ENCODE results near the gene AMIGO1. TPM values are rescaled to one million over a fixed set of nuclear protein-coding genes. Genes with fewer than 3 reads are reported as not detected.
A peak's percentile ranks its signal among the peaks of the same experiment; 100 is the strongest.

AMIGO1 gene
- polyA plus RNA-seq, 3 donors, result 0.05 to 0.26 (median 0.07) TPM

GRCh38 chr1:109485001-109485400 is 24.5 kb downstream of the AMIGO1 start:
- no peaks in the 10 kb centered on the region for H4K20me1 ChIP-seq (ENCODE audit: insufficient read depth, low read length)
- no peak overlapping the region for H3K9ac ChIP-seq (ENCODE audit: insufficient read depth, low read length, poor library complexity, severe bottlenecking)
- DNase-seq, result no peak
- H3K4me3 ChIP-seq (replicated peaks in 1 of 3; ENCODE audit: low read depth in 2 of 3, low read length in 3 of 3), result peak overlapping the region in 1 of 3 experiments; percentile 93
- no peak overlapping the region for H3K27ac ChIP-seq (ENCODE audit: low read depth in 1 of 2, low read length in 2 of 2)
- H3K79me2 ChIP-seq (ENCODE audit: insufficient read depth, low read length), result no peaks in the 10 kb centered on the region
- H3K4me1 ChIP-seq (ENCODE audit: control insufficient read depth in 1 of 2, insufficient read depth in 2 of 2, low read length in 2 of 2), result peaks cover 16 to 19% of the 10 kb centered on the region in 2 donors
- TF ChIP-seq, protein P1, sequence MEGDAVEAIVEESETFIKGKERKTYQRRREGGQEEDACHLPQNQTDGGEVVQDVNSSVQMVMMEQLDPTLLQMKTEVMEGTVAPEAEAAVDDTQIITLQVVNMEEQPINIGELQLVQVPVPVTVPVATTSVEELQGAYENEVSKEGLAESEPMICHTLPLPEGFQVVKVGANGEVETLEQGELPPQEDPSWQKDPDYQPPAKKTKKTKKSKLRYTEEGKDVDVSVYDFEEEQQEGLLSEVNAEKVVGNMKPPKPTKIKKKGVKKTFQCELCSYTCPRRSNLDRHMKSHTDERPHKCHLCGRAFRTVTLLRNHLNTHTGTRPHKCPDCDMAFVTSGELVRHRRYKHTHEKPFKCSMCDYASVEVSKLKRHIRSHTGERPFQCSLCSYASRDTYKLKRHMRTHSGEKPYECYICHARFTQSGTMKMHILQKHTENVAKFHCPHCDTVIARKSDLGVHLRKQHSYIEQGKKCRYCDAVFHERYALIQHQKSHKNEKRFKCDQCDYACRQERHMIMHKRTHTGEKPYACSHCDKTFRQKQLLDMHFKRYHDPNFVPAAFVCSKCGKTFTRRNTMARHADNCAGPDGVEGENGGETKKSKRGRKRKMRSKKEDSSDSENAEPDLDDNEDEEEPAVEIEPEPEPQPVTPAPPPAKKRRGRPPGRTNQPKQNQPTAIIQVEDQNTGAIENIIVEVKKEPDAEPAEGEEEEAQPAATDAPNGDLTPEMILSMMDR (IDR thresholded peaks at IDR 0.05), result no peak
- Mint-ChIP-seq H3K4me3 (peak overlapping the region; percentile 84 to 92), H3K4me1 (peaks cover 25% of the 10 kb centered on the region), H3K27ac (no peak overlapping the region), H3K36me3 (peaks cover 14 to 20% of the 10 kb centered on the region in 2 donors), H3K27me3 (ENCODE audit: low read depth in 3 of 3) (peaks cover 24 to 33% (median 28%) of the 10 kb centered on the region in 3 donors), H3K9me3 (no peaks in the 10 kb centered on the region)
- peaks cover 8 to 26% of the 10 kb centered on the region in 2 donors for H3K27me3 ChIP-seq (ENCODE audit: control insufficient read depth in 2 of 2, insufficient read depth in 2 of 2, low read length in 2 of 2)
- H3K4me2 ChIP-seq (replicated peaks; ENCODE audit: extremely low read depth, low read length, poor library complexity, severe bottlenecking), result peak overlapping the region; percentile 100
- no peaks in the 10 kb centered on the region for H3K36me3 ChIP-seq (replicated peaks in 1 of 2; ENCODE audit: control insufficient read depth in 1 of 2, insufficient read depth in 2 of 2, low read length in 2 of 2)
- no peak overlapping the region for H2AFZ ChIP-seq (ENCODE audit: insufficient read depth, low read depth, low read length, poor library complexity, severe bottlenecking)
- H3K9me3 ChIP-seq (replicated peaks in 1 of 2; ENCODE audit: control insufficient read depth in 1 of 2, insufficient read depth in 1 of 2, low read length in 2 of 2), result no peaks in the 10 kb centered on the region
- no CpG with 5 or more reads among the region's 3 CpGs for WGBS (ENCODE audit: insufficient coverage)
- intact Hi-C loops (cut with micrococcal nuclease), result no loop called here

- no peak for DNase-seq
- peaks cover 14 to 20% of the 10 kb centered on the region in 2 donors for H3K36me3 Mint-ChIP-seq
- peak overlapping the region; percentile 84 to 92 for H3K4me3 Mint-ChIP-seq
- H2AFZ ChIP-seq (ENCODE audit: insufficient read depth, low read depth, low read length, poor library complexity, severe bottlenecking), result peak overlapping the region; percentile 94
- H3K4me1 Mint-ChIP-seq, result peaks cover 25% of the 10 kb centered on the region
- no peaks in the 10 kb centered on the region for H4K20me1 ChIP-seq (ENCODE audit: insufficient read depth, low read length)
- H3K4me3 ChIP-seq (replicated peaks in 1 of 3; ENCODE audit: low read depth in 2 of 3, low read length in 3 of 3), result peak overlapping the region; percentile 59 to 93 (median 77)
- TF ChIP-seq, protein P1 (IDR thresholded peaks at IDR 0.05), result no peak
- peak overlapping the region; percentile 25 to 92 (median 86) for H3K27ac Mint-ChIP-seq
- peaks cover 16 to 19% of the 10 kb centered on the region in 2 donors for H3K4me1 ChIP-seq (ENCODE audit: control insufficient read depth in 1 of 2, insufficient read depth in 2 of 2, low read length in 2 of 2)
- H3K27ac ChIP-seq (ENCODE audit: low read depth in 1 of 2, low read length in 2 of 2), result peak overlapping the region in 1 of 2 donors; percentile 88
- H3K4me2 ChIP-seq (replicated peaks; ENCODE audit: extremely low read depth, low read length, poor library complexity, severe bottlenecking), result peak overlapping the region; percentile 100
- H3K36me3 ChIP-seq (replicated peaks in 1 of 2; ENCODE audit: control insufficient read depth in 1 of 2, insufficient read depth in 2 of 2, low read length in 2 of 2), result no peaks in the 10 kb centered on the region
- H3K27me3 ChIP-seq (ENCODE audit: control insufficient read depth in 2 of 2, insufficient read depth in 2 of 2, low read length in 2 of 2), result peaks cover 8 to 29% of the 10 kb centered on the region in 2 donors
- H3K27me3 Mint-ChIP-seq (ENCODE audit: low read depth in 3 of 3), result peaks cover 28 to 36% (median 30%) of the 10 kb centered on the region in 3 donors
- peak overlapping the region; percentile 93 for H3K9ac ChIP-seq (ENCODE audit: insufficient read depth, low read length, poor library complexity, severe bottlenecking)
- no peaks in the 10 kb centered on the region for H3K9me3 Mint-ChIP-seq
- 30% methylated on average over 7 of the region's 15 CpGs for WGBS (ENCODE audit: insufficient coverage)
- intact Hi-C loops (cut with micrococcal nuclease), result loop anchor here in 1 of 2 donors (5.0 kb wide), 1 partner anchor 57 kb away; the partner anchor contains the start of gene PSMA5
- no peaks in the 10 kb centered on the region for H3K79me2 ChIP-seq (ENCODE audit: insufficient read depth, low read length)
- H3K9me3 ChIP-seq (replicated peaks in 1 of 2; ENCODE audit: control insufficient read depth in 1 of 2, insufficient read depth in 1 of 2, low read length in 2 of 2), result no peaks in the 10 kb centered on the region
Measured at GRCh38 chr1:109484519-109484975, 25.0 kb downstream of the AMIGO1 start.

Data from CD14-positive monocyte (primary cell).